GM18907 (cell line): ENCODE measurements around the gene IFI35.
"Not testable (repeated sequence)": the region's sequence is repeated elsewhere in the genome, so short reads cannot be mapped to it uniquely, and the experiment has no call there.

Source experiments
- ATAC-seq: cut with Tn5 transposase; IDR thresholded peaks from one replicate; pipeline ENCODE4 v1.9.1; 2021; ENCODE audit warnings: mild to moderate bottlenecking, moderate library complexity; ENCODE audit not compliant: unreplicated experiment

IFI35 gene

DNA sequence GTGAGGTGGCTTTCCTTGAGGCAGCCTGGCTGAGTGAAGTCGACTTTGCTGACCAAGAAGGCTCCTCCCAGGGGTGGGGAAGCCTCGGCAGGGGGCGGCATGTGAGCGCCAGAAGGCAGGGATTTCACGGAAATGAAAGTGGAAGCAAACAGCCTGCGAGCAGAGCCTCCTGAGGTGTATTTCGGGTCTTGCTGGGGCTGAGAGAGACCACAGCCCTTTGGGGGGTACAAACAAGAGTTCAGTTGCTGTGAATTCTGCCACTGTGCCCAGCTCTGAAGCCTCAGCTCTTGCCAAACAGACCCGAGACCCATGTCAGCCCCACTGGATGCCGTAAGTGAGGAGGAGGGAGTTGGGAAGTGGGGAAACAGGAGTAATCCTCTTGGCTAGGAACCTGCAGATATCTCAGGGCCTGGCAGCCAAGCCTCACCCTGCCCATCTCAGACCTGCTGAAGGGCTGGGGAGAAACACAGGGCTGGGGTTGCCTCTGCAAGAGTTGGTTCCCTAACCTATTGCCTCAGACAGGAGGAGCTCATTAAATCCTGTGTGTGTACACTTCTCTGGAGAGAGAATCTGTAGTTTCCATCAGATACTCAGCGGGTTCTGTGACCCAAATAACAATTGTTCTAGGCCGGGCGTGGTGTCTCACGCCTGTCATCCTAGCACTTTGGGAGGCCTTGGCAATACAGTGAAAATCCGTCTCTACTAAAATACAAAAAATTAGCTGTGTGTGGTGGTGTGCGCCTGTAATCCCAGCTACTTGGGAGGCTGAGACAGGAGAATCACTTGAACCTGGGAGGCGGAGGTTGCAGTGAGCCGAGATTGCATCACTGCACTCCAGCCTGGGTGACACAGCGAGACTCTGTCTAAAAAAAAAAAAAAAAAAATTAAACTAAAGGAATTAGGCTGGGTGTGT is at the start of gene IFI35:
IFI35 (plus strand) TSS at position 146 of the 913 bp plus-strand sequence; CDS start at position 310, 164 bp downstream.
- peak; percentile 75 for ATAC-seq

DNA sequence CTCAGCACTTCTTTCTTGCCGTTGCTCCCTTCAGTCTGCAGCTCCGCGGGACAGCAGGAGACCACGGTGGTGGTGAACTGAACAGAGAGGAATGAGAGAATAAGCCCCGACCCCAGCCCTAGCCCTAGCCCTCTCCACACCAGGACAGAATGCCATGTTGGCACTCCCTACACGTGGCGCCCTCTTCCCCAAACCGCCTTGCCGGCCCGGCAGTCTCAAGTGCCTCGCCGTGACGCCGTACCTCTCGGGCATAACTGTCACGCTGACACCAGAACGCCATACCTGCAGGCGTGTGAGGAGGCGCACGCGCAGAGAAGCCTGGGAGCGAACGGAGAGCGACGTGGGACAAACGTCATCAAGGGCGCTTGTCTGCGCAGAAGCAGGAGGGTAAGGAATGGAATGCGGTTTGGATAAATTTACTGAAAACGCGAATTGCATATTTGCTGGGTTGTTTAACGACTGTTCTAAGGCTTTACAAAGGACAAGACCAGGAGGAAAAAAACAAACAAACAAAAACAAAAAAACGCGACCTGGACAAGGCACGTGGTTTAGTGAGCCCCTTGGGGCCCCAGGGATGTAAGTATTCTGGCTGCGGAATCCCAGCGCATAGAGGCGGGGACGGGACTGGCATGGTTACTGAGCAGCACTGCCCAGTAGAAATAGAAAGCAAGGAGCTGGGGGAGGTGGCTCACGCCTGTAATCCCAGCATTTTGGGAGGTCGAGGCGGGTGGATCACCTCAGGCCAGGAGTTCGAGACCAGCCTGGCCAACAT is 42.2 kb upstream of the IFI35 start, which contains the start of gene AARSD1:
AARSD1 (minus strand) TSS at position 294 of the 772 bp plus-strand sequence; CDS start at position 280, 14 bp downstream.
- ATAC-seq, result peak; percentile 80

DNA sequence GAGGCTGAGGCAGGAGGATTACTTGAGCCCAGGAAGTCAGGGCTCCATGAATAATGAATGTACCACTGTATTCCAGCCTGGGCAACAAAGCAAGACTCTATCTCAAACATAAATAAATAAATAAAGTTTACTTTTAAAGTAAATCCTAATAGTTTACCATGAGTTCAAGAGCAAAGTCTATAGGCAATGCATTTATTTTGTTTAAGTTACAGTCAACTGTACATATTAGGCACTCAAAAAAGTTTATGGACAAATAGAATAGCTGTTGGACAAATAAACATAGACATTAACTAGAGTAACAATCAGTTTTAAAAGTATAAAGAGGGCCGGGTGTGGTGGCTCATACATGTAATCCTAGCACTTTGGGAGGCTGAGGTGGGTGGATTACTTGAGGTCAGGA is 38.7 kb upstream of the IFI35 start:
- no peak for ATAC-seq

GRCh38 chr17:42969001-42969581 is 37.5 kb upstream of the IFI35 start:
- ATAC-seq, result no peak

- ATAC-seq, result no peak
Measured at GRCh38 chr17:42971589-42971988, 35.0 kb upstream of the IFI35 start.

DNA sequence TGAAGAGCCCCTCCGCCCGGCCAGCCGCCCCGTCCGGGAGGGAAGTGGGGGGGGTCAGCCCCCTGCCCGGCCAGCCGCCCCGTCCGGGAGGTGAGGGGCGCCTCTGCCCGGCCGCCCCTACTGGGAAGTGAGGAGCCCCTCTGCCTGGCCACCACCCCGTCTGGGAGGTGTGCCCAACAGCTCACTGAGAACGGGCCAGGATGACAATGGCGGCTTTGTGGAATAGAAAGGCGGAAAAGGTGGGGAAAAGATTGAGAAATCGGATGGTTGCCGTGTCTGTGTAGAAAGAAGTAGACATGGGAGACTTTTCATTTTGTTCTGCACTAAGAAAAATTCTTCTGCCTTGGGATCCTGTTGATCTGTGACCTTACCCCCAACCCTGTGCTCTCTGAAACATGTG is 33.3 kb upstream of the IFI35 start:
- not testable (repeated sequence) for ATAC-seq

DNA sequence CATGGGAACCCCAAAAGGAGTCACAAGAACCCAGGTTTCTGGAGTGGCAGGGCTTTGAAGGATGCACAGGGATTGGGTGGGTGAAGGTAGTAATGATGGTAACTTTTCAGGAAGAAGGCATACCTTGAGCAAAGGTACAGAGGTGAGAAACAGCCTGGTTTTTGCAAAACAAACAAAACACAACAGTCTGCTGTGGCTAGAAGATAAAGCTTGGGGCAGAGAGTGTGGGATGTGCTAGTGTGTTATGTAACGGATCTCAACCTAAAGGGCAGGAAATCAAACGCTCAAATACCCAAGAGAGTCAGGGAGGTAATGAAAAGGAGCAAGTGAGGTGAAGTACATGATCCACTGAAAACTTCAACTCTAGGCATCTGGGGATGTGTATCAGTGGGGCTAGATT is 31.3 kb upstream of the IFI35 start:
- ATAC-seq, result no peak

GRCh38 chr17:42975701-42976100 is 30.9 kb upstream of the IFI35 start:
- not testable (repeated sequence) for ATAC-seq

GRCh38 chr17:42979511-42980273 is 26.9 kb upstream of the IFI35 start, which contains the start of gene PTGES3L:
TSS of gene PTGES3L (minus strand) at chr17:42980080. CDS start at chr17:42980053, 27 bp downstream.
- ATAC-seq, result peak; percentile 34

- peak; percentile 69 for ATAC-seq
Measured at GRCh38 chr17:42980274-42980765, 26.3 kb upstream of the IFI35 start, which contains the start of gene RUNDC1. TSS of gene RUNDC1 (plus strand) at chr17:42980565. CDS start at chr17:42980577, 12 bp downstream.

GRCh38 chr17:42980766-42981397 is 25.7 kb upstream of the IFI35 start:
- ATAC-seq, result peak; percentile 46

GRCh38 chr17:42982266-42982665 is 24.3 kb upstream of the IFI35 start:
- no peak for ATAC-seq

DNA sequence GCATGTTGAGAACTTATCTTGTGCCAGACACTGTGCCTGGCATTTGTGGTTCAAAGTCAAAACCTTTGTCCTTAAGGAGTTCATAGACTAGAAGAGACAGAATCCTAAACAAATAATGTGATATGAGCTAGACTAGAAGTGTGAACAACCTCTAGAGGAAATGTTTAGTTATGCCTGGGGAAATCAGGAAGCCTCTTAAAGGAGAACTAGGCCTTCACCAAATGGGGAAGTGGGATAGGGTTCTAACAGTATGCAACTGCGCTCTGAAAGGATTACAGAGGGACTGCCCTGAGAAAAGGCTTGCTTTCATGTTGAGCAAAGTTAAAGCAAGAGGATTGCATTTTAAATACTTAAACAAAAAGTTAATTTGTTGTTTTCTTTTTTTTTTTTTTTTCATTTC is 21.4 kb upstream of the IFI35 start:
- peak; percentile 34 for ATAC-seq

- no peak for ATAC-seq
Measured at GRCh38 chr17:42989141-42989540, 17.4 kb upstream of the IFI35 start.

DNA sequence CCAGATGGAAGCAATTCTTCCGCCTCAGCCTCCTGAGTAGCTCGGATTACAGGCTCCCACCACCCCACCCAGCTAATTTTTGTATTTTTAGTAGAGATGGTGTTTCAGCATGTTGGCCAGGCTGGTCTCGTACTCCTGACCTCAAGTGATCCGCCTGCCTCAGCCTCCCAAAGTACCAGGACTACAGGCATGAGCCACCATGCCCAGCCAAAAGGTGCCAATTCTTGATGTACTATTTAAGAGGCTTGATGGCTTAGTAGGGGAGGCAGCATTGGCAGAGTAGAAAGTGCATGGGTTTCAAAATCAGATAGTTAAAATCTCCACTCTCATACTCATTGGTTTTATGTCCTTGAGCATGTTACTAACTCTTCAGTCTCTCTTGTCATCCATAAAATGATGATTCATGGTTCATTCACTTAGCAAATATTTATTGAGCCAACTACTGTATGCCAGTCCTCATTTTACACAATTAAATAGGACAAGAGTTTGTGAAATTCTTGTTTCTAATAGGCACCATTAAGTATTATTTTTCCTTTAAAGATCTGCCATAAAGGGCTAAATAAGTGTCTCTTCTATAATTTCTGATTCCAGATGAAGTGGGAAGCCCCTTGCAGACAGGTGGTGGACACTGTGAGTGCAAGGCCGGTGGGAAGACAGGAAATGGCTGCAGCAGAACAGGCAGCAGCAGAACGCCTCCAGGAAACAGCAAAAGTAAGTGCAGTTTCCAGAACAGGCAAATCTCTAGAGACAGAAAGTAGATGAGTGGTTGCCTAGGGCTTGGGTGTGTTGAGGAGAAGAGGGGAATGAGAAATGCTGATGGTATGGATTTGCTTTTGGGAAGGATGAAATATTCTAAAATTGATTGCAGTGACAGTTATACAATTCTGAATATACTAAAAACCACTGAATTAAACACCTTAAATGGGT is 16.6 kb upstream of the IFI35 start:
- ATAC-seq, result no peak

DNA sequence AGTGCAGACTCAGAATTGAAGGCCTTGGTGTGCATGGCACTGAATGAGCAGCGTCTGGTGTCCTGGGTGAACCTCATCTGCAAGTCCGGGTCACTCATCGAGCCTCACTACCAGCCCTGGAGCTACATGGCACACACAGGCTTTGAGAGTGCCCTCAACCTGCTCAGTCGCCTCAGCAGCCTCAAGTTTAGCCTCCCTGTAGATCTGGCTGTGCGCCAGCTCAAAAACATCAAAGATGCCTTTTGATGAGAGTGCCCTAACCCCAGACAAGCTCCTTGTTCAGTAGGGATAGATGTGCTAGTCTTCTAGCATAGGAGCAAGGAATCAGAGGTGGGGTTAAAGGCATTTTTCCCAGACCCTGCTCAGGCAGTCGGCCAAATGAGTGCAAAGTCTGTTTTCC is 15.1 kb upstream of the IFI35 start:
- no peak for ATAC-seq

DNA sequence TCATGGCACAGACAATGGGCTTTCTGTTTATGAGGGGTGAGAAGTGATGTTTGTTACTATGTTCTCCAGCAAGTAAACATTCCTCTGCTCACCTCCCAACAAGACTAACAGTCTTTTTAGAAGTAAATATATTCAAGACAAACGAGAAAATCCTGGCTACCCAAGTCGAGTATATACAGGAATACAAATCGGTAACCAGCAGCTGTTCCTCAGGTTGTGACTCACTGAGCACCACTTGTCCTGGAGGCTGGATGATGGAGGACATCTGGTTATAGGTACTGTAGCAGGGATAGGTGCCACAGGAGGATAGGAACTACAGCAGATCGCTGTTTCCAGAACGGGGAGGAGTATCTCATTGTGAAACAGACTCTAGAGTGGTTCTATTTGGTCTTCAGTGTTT is 13.7 kb upstream of the IFI35 start:
- ATAC-seq, result no peak

DNA sequence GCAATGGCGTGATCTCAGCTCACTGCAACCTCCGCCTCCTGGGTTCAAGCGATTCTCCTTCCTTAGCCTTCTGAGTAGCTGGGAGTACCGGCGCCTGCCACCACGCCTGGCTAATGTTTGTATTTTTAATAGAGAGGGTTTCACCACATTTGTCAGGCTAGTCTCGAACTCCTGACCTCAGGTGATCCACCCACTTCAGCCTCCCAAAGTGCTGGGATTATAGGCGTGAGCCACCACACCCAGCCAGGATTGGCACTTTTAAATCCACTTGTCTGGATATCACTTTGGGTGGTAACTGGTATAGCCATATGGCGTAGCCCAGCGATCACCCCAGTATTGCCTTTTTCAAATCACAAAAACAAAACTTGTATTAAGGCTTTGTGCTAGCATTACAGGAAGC is 12.7 kb upstream of the IFI35 start:
- not testable (repeated sequence) for ATAC-seq
